GM18873 (cell line): Measurements from ENCODE around the gene LTBP1.
"Not testable (repeated sequence)": the region's sequence is repeated elsewhere in the genome, so short reads cannot be mapped to it uniquely, and the experiment has no call there.

Experiments used
- ATAC-seq: cut with Tn5 transposase; IDR thresholded peaks from one replicate; pipeline ENCODE4 v1.9.1; 2021; ENCODE audit warnings: mild to moderate bottlenecking, moderate library complexity, moderate number of reproducible peaks; ENCODE audit not compliant: unreplicated experiment, low FRiP score

Gene LTBP1

GRCh38 chr2:33168922-33169321 is 222.2 kb downstream of the LTBP1 start:
- ATAC-seq, result no peak

GRCh38 chr2:33170251-33170650 is 223.5 kb downstream of the LTBP1 start:
- not testable (repeated sequence) for ATAC-seq

- no peak for ATAC-seq
Measured at GRCh38 chr2:33177627-33178026, 230.9 kb downstream of the LTBP1 start.

- ATAC-seq, result no peak
Measured at GRCh38 chr2:33178209-33178608, 231.5 kb downstream of the LTBP1 start.

GRCh38 chr2:33180915-33181314 is 234.2 kb downstream of the LTBP1 start:
- ATAC-seq, result no peak

- no peak for ATAC-seq
Measured at GRCh38 chr2:33181466-33181865, 234.7 kb downstream of the LTBP1 start.

GRCh38 chr2:33184041-33184440 is 237.3 kb downstream of the LTBP1 start:
- ATAC-seq, result no peak

GRCh38 chr2:33186937-33187336 is 240.2 kb downstream of the LTBP1 start:
- ATAC-seq, result no peak

- ATAC-seq, result no peak
Measured at GRCh38 chr2:33188799-33189198, 242.0 kb downstream of the LTBP1 start.

- no peak for ATAC-seq
Measured at GRCh38 chr2:33190393-33190937, 243.7 kb downstream of the LTBP1 start.

GRCh38 chr2:33195891-33196290 is 249.1 kb downstream of the LTBP1 start:
- ATAC-seq, result no peak

- ATAC-seq, result no peak
Measured at GRCh38 chr2:33196700-33197099, 249.9 kb downstream of the LTBP1 start.

- ATAC-seq, result no peak
Measured at GRCh38 chr2:33197198-33197938, 250.6 kb downstream of the LTBP1 start.

GRCh38 chr2:33202641-33203522 is 256.1 kb downstream of the LTBP1 start:
- ATAC-seq, result no peak

GRCh38 chr2:33204945-33205344 is 258.2 kb downstream of the LTBP1 start:
- peak; percentile 65 for ATAC-seq

- ATAC-seq, result peak; percentile 93
Measured at GRCh38 chr2:33205693-33206434, 259.1 kb downstream of the LTBP1 start.

- ATAC-seq, result no peak
Measured at GRCh38 chr2:33207151-33207740, 260.5 kb downstream of the LTBP1 start.

GRCh38 chr2:33208400-33208799 is 261.6 kb downstream of the LTBP1 start:
- no peak for ATAC-seq

GRCh38 chr2:33209976-33210375 is 263.2 kb downstream of the LTBP1 start:
- no peak for ATAC-seq

- no peak for ATAC-seq
Measured at GRCh38 chr2:33210626-33211025, 263.9 kb downstream of the LTBP1 start.
